ENCODE results near the gene EFR3B. TPM values are rescaled to one million over a fixed set of nuclear protein-coding genes. Genes with fewer than 3 reads are reported as not detected.

EFR3B gene
- total and polyA plus RNA-seq, 2 donors from 2014 or later = 0.39 to 1.1 TPM

- Histone ChIP-seq H3K4me3 (ENCODE audit: low read length in 3 of 3) (no peak overlapping the region), H3K36me3 (ENCODE audit: control insufficient read depth in 2 of 3, insufficient read depth in 3 of 3, low read length in 3 of 3) (no peaks in the 10 kb centered on the region), H3K9ac (ENCODE audit: low read length in 3 of 3) (no peak overlapping the region), H3K4me1 (ENCODE audit: control insufficient read depth in 2 of 3, insufficient read depth in 2 of 3, low read depth in 1 of 3, low read length in 3 of 3) (peaks cover 0 to under 1% (median 0%) of the 10 kb centered on the region in 3 donors), H3K27ac (ENCODE audit: low read depth in 2 of 2, low read length in 2 of 2) (no peak overlapping the region), H3K9me3 (ENCODE audit: control insufficient read depth in 2 of 3, insufficient read depth in 1 of 3, low read length in 3 of 3) (no peaks in the 10 kb centered on the region), H3K27me3 (ENCODE audit: control insufficient read depth, insufficient read depth, low read length) (no peaks in the 10 kb centered on the region)
- intact Hi-C loops (cut with DNase I) = no loop called here
- DNase-seq = no peak
- no peak for FAIRE-seq
- TF ChIP-seq CTCF (IDR thresholded peaks at IDR 0.05; ENCODE audit: borderline replicate concordance, extremely low read depth, insufficient read depth) = no peak
Measured at GRCh38 chr2:25201265-25201664, 159.4 kb downstream of the EFR3B start.

- no peak overlapping the region for H3K4me3 ChIP-seq (ENCODE audit: low read length in 3 of 3)
- no peaks in the 10 kb centered on the region for H3K27me3 ChIP-seq (ENCODE audit: control insufficient read depth, insufficient read depth, low read length)
- H3K4me1 ChIP-seq (ENCODE audit: control insufficient read depth in 2 of 3, insufficient read depth in 2 of 3, low read depth in 1 of 3, low read length in 3 of 3) = no peaks in the 10 kb centered on the region
- no peaks in the 10 kb centered on the region for H3K9me3 ChIP-seq (ENCODE audit: control insufficient read depth in 2 of 3, insufficient read depth in 1 of 3, low read length in 3 of 3)
- intact Hi-C loops (cut with DNase I) = no loop called here
- no peak for DNase-seq
- no peak overlapping the region for H3K9ac ChIP-seq (ENCODE audit: low read length in 3 of 3)
- H3K27ac ChIP-seq (ENCODE audit: low read depth in 2 of 2, low read length in 2 of 2) = no peak overlapping the region
- TF ChIP-seq CTCF (IDR thresholded peaks at IDR 0.05; ENCODE audit: borderline replicate concordance, extremely low read depth, insufficient read depth) = no peak
- H3K36me3 ChIP-seq (ENCODE audit: control insufficient read depth in 2 of 3, insufficient read depth in 3 of 3, low read length in 3 of 3) = no peaks in the 10 kb centered on the region
- no peak for FAIRE-seq
Measured at GRCh38 chr2:25201794-25202193, 159.9 kb downstream of the EFR3B start.

- H3K9ac ChIP-seq (ENCODE audit: low read length in 3 of 3) = no peak overlapping the region
- no peaks in the 10 kb centered on the region for H3K9me3 ChIP-seq (ENCODE audit: control insufficient read depth in 2 of 3, insufficient read depth in 1 of 3, low read length in 3 of 3)
- FAIRE-seq (no peak), DNase-seq (no peak)
- intact Hi-C loops (cut with DNase I) = no loop called here
- H3K4me3 ChIP-seq (ENCODE audit: low read length in 3 of 3) = no peak overlapping the region
- no peak for TF ChIP-seq CTCF (IDR thresholded peaks at IDR 0.05; ENCODE audit: borderline replicate concordance, extremely low read depth, insufficient read depth)
- H3K36me3 ChIP-seq (ENCODE audit: control insufficient read depth in 2 of 3, insufficient read depth in 3 of 3, low read length in 3 of 3) = no peaks in the 10 kb centered on the region
- no peaks in the 10 kb centered on the region for H3K27me3 ChIP-seq (ENCODE audit: control insufficient read depth, insufficient read depth, low read length)
- no peak overlapping the region for H3K27ac ChIP-seq (ENCODE audit: low read depth in 2 of 2, low read length in 2 of 2)
- H3K4me1 ChIP-seq (ENCODE audit: control insufficient read depth in 2 of 3, insufficient read depth in 2 of 3, low read depth in 1 of 3, low read length in 3 of 3) = no peaks in the 10 kb centered on the region
Measured at GRCh38 chr2:25202275-25202674, 160.4 kb downstream of the EFR3B start.

- H3K4me1 ChIP-seq (ENCODE audit: control insufficient read depth in 2 of 3, insufficient read depth in 2 of 3, low read depth in 1 of 3, low read length in 3 of 3) = no peaks in the 10 kb centered on the region
- no peak overlapping the region for H3K4me3 ChIP-seq (ENCODE audit: low read length in 3 of 3)
- no peak for FAIRE-seq
- no peak overlapping the region for H3K9ac ChIP-seq (ENCODE audit: low read length in 3 of 3)
- no peaks in the 10 kb centered on the region for H3K27me3 ChIP-seq (ENCODE audit: control insufficient read depth, insufficient read depth, low read length)
- no peak for TF ChIP-seq CTCF (IDR thresholded peaks at IDR 0.05; ENCODE audit: borderline replicate concordance, extremely low read depth, insufficient read depth)
- H3K27ac ChIP-seq (ENCODE audit: low read depth in 2 of 2, low read length in 2 of 2) = no peak overlapping the region
- no peaks in the 10 kb centered on the region for H3K9me3 ChIP-seq (ENCODE audit: control insufficient read depth in 2 of 3, insufficient read depth in 1 of 3, low read length in 3 of 3)
- intact Hi-C loops (cut with DNase I) = no loop called here
- H3K36me3 ChIP-seq (ENCODE audit: control insufficient read depth in 2 of 3, insufficient read depth in 3 of 3, low read length in 3 of 3) = no peaks in the 10 kb centered on the region
- DNase-seq = peak in 2 of 5 donors; percentile 37 to 57
Measured at GRCh38 chr2:25204190-25204838, 162.4 kb downstream of the EFR3B start.
